Testis (tissue), 2 donors: ENCODE data around the gene ARHGEF4.

Experiments used
- POLR2A ChIP-seq: fragments of 450-650 bp; IDR thresholded peaks from one replicate; pipeline ENCODE4 v1.6.1; 2017; ENCODE audit warnings: antibody characterized with exemption, mild to moderate bottlenecking, moderate library complexity
- TF ChIP-seq, protein P1 (sequence below), 3 experiments: fragments of 450-650 bp in 2 of 3; fragments of 200-600 bp in 1 of 3; sonication (generic) in 1 of 3; IDR thresholded peaks; one replicate each; pipeline ENCODE4 v1.5.1; 2016 to 2019; ENCODE audit warnings: antibody characterized with exemption in 3 of 3, mild to moderate bottlenecking in 2 of 3, moderate library complexity in 1 of 3

DNA sequence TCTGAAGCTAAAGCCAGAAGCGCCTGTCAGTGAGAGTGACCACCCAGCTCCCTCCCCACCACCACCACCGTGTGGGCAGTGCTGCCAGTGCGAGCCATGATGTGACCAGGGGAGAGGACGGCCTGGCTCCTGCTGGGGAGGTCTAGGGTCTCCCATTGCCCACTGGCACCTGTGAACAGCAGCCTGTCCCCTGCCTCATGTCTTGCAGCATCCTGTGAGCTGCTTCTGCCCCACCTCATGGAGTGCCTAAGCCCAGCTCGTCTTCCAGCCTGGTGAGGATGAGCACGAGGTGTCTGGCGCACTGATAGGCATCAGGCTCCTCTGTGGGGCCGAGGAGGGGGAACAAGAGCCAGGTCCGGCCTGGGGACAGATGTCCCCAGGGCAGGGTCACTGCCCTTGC is 195.2 kb downstream of the ARHGEF4 start:
- TF ChIP-seq, protein P1, sequence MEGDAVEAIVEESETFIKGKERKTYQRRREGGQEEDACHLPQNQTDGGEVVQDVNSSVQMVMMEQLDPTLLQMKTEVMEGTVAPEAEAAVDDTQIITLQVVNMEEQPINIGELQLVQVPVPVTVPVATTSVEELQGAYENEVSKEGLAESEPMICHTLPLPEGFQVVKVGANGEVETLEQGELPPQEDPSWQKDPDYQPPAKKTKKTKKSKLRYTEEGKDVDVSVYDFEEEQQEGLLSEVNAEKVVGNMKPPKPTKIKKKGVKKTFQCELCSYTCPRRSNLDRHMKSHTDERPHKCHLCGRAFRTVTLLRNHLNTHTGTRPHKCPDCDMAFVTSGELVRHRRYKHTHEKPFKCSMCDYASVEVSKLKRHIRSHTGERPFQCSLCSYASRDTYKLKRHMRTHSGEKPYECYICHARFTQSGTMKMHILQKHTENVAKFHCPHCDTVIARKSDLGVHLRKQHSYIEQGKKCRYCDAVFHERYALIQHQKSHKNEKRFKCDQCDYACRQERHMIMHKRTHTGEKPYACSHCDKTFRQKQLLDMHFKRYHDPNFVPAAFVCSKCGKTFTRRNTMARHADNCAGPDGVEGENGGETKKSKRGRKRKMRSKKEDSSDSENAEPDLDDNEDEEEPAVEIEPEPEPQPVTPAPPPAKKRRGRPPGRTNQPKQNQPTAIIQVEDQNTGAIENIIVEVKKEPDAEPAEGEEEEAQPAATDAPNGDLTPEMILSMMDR (IDR thresholded peaks at IDR 0.05): no peak
- TF ChIP-seq POLR2A: no peak
